PC-3 (cell line): ENCODE data around the gene PRRC2B. TPM values are rescaled to one million over a fixed set of nuclear protein-coding genes. Genes with fewer than 3 reads are reported as not detected.
"Not testable (repeated sequence)": the region's sequence is repeated elsewhere in the genome, so short reads cannot be mapped to it uniquely, and the experiment has no call there.

ENCODE experiments used
- ATAC-seq: fragments of 200-7000 bp; cut with Tn5 transposase; 2 replicates; pipeline ENCODE4 v1.9.1; 2020; ENCODE audit warnings: mild to moderate bottlenecking, moderate library complexity
- BruUV-seq: library from RNA; stranded (reverse); fragments of 400-500 nt; replicated peaks from 2 replicates; lab custom pipeline; 2021; lab: Mats Ljungman, UMichigan
- CTCF ChIA-PET: fragments of 300-600 bp; sonication (Branson Sonifier 250); formaldehyde crosslinking; loops from one replicate; lab custom pipeline; 2022; ENCODE audit warnings: antibody characterized with exemption; lab: Charles Lee
- POLR2A ChIA-PET: fragments of 300-600 bp; sonication (Branson Sonifier 250); formaldehyde crosslinking; loops from one replicate; lab custom pipeline; 2022; ENCODE audit warnings: antibody characterized with exemption; ENCODE audit not compliant: unreplicated experiment; lab: Charles Lee
- DNase-seq: peaks from one replicate; pipeline ENCODE4 v3.0.0-alpha.2; 2015
- H2AFZ ChIP-seq: fragments of 300-600 bp; sonication (generic); 2 replicates; pipeline ENCODE4 v1.6.0; 2016; ENCODE audit warnings: antibody characterized with exemption, low read length
- H3F3A ChIP-seq: fragments of 300-600 bp; sonication (generic); one replicate; pipeline ENCODE4 v1.6.0; 2017; ENCODE audit warnings: antibody characterized with exemption, low read length, control low read depth, mild to moderate bottlenecking; ENCODE audit not compliant: unreplicated experiment
- H3K27ac ChIP-seq: fragments of 300-600 bp; sonication (generic); 2 replicates; pipeline ENCODE4 v1.5.1; 2016; ENCODE audit warnings: mild to moderate bottlenecking, low read length
- H3K27me3 ChIP-seq: fragments of 300-600 bp; sonication (generic); 2 replicates; pipeline ENCODE4 v1.6.1; 2016; ENCODE audit warnings: low read length, mixed read lengths
- H3K36me3 ChIP-seq: fragments of 300-600 bp; sonication (generic); 2 replicates; pipeline ENCODE4 v1.6.1; 2016; ENCODE audit warnings: low read depth, mixed run types, low read length, mixed read lengths
- H3K4me1 ChIP-seq: fragments of 300-600 bp; sonication (generic); 2 replicates; pipeline ENCODE4 v1.5.1; 2016; ENCODE audit warnings: low read length; ENCODE audit not compliant: insufficient read depth
- H3K4me2 ChIP-seq: fragments of 300-600 bp; sonication (generic); 2 replicates; pipeline ENCODE4 v1.6.0; 2016; ENCODE audit warnings: low read length
- H3K4me3 ChIP-seq: fragments of 300-600 bp; sonication (generic); 2 replicates; pipeline ENCODE4 v1.5.1; 2016; ENCODE audit warnings: mild to moderate bottlenecking, low read length, mixed read lengths
- H3K79me2 ChIP-seq: fragments of 300-600 bp; sonication (generic); 2 replicates; pipeline ENCODE4 v1.6.1; 2017; ENCODE audit warnings: low read length, mixed read lengths
- H3K9ac ChIP-seq: fragments of 300-600 bp; sonication (generic); 2 replicates; pipeline ENCODE4 v1.6.0; 2016; ENCODE audit warnings: mild to moderate bottlenecking, low read length
- H3K9me2 ChIP-seq: fragments of 300-600 bp; sonication (generic); replicated peaks from 2 replicates; pipeline ENCODE4 v1.6.1; 2016; ENCODE audit warnings: mixed run types, low read length, mixed read lengths
- H3K9me3 ChIP-seq: fragments of 300-600 bp; sonication (generic); 2 replicates; pipeline ENCODE4 v1.6.1; 2016; ENCODE audit warnings: low read length, mixed read lengths
- H4K20me1 ChIP-seq: fragments of 300-600 bp; sonication (generic); 2 replicates; pipeline ENCODE4 v1.6.1; 2016; ENCODE audit warnings: low read length, mixed read lengths
- CTCF ChIP-seq: fragments of 300-600 bp; sonication (generic); conservative IDR thresholded peaks from 2 replicates; pipeline ENCODE4 v1.5.1; 2017; ENCODE audit warnings: antibody characterized with exemption, low read depth, mild to moderate bottlenecking, low read length
- EZH2 ChIP-seq: fragments of 300-600 bp; sonication (generic); IDR thresholded peaks from one replicate; pipeline ENCODE4 v1.6.1; 2017; ENCODE audit warnings: antibody characterized with exemption, mild to moderate bottlenecking, low read length; ENCODE audit not compliant: unreplicated experiment
- EZH2phosphoT487 ChIP-seq: fragments of 300-600 bp; sonication (generic); IDR thresholded peaks from 2 replicates; pipeline ENCODE4 v1.6.1; 2018; ENCODE audit warnings: mild to moderate bottlenecking, antibody characterized with exemption, low read length, borderline replicate concordance
- intact Hi-C: fragments of 100-400 bp; cut with micrococcal nuclease; formaldehyde crosslinking; loops from 2 replicates; pipeline ENCODE4 v1.9.0; 2023
- total RNA-seq: library from RNA; depleted of rRNA; stranded (reverse); fragments of >200 nt; gene quantifications from 2 replicates; pipeline ENCODE4 v1.2.3, GENCODE V29; 2014

PRRC2B gene
- total RNA-seq, 1 experiment from 2014 or later: 46.9 TPM

DNA sequence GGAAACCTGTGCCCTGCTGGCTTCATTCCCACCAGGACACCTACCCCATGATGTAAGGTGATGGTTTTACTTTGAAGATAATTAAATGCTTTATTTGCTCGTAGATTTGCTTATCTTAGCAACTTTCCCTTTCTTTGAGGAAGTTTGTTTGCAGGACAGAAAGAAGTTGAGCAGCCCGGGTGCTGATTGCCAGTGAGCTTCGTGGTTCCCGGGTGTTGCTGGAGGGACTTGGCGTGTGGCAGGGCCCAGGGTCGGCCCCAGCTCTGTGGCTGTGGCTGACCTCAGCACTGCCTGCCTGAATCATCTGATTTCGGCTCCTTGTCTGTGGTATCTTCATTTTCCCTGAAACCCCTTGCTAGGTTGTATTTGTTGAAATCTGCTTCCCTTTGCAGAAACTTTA is 117.5 kb downstream of the PRRC2B start:
- ATAC-seq (no peak), DNase-seq (no peak)
- Histone ChIP-seq H4K20me1 (no peaks in the 10 kb centered on the region), H3K27me3 (no peaks in the 10 kb centered on the region), H3K79me2 (no peaks in the 10 kb centered on the region), H3K27ac (no peak overlapping the region), H3F3A (no peaks in the 10 kb centered on the region), H3K9me2 (no peaks in the 10 kb centered on the region), H3K9me3 (no peaks in the 10 kb centered on the region), H3K36me3 (peaks cover 3% of the 10 kb centered on the region; the same call in 1 of the 2 replicates), H2AFZ (no peak overlapping the region), H3K9ac (no peak overlapping the region), H3K4me2 (no peak overlapping the region), H3K4me1 (no peaks in the 10 kb centered on the region), H3K4me3 (no peak overlapping the region)
- CTCF ChIA-PET: no interaction called here
- intact Hi-C loops: no loop called here
- POLR2A ChIA-PET: no interaction called here
- TF ChIP-seq EZH2phosphoT487: no peak
- TF ChIP-seq CTCF: no peak
- no peak for TF ChIP-seq EZH2
- no TSS peak for BruUV-seq

GRCh38 chr9:131511880-131512279 is 118.0 kb downstream of the PRRC2B start:
- no peak overlapping the region for H3K4me3 ChIP-seq
- no peak for TF ChIP-seq EZH2phosphoT487
- TF ChIP-seq CTCF: no peak
- TF ChIP-seq EZH2: no peak
- H2AFZ ChIP-seq: no peak overlapping the region
- no TSS peak for BruUV-seq
- H3K9me2 ChIP-seq: no peaks in the 10 kb centered on the region
- H3K27me3 ChIP-seq: no peaks in the 10 kb centered on the region
- peaks cover 5% of the 10 kb centered on the region; the same call in 1 of the 2 replicates for H3K36me3 ChIP-seq
- ATAC-seq: no peak
- H3K9me3 ChIP-seq: no peaks in the 10 kb centered on the region
- POLR2A ChIA-PET: no interaction called here
- H3K4me2 ChIP-seq: no peak overlapping the region
- H3K79me2 ChIP-seq: no peaks in the 10 kb centered on the region
- intact Hi-C loops: no loop called here
- H3K4me1 ChIP-seq: no peaks in the 10 kb centered on the region
- no peak overlapping the region for H3K9ac ChIP-seq
- no peaks in the 10 kb centered on the region for H3F3A ChIP-seq
- no peaks in the 10 kb centered on the region for H4K20me1 ChIP-seq
- no peak overlapping the region for H3K27ac ChIP-seq
- CTCF ChIA-PET: no interaction called here
- DNase-seq: no peak

GRCh38 chr9:131513177-131513576 is 119.3 kb downstream of the PRRC2B start:
- Histone ChIP-seq H3K9me2 (no peaks in the 10 kb centered on the region), H3K27me3 (no peaks in the 10 kb centered on the region), H2AFZ (no peak overlapping the region), H3K79me2 (no peaks in the 10 kb centered on the region), H3K4me3 (no peak overlapping the region), H3K36me3 (peaks cover 5% of the 10 kb centered on the region; the same call in 1 of the 2 replicates), H3K27ac (no peak overlapping the region), H3K4me2 (no peak overlapping the region), H3K4me1 (no peaks in the 10 kb centered on the region), H3K9me3 (no peaks in the 10 kb centered on the region), H3F3A (no peaks in the 10 kb centered on the region), H3K9ac (no peak overlapping the region), H4K20me1 (no peaks in the 10 kb centered on the region)
- TF ChIP-seq EZH2phosphoT487 (no peak), EZH2 (no peak), CTCF (no peak)
- intact Hi-C loops: no loop called here
- POLR2A ChIA-PET: no interaction called here
- no TSS peak for BruUV-seq
- DNase-seq (no peak), ATAC-seq (no peak)
- CTCF ChIA-PET: no interaction called here

DNA sequence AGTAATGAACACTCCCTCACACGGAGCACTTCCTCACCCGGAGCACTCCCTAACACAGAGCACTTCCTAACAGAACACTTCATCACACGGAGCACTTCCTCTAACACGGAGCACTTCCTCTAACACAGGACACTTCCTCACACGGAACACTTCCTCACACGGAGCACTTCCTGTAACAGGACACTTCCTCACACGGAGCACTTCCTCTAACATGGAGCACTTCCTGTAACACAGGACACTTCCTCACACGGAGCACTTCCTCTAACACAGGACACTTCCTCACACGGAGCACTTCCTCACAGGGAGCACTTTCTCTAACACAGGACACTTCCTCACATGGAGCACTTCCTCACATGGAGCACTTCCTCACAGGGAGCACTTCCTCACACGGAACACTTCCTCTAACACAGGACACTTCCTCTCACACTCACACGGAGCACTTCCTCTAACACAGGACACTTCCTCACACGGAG is 121.7 kb downstream of the PRRC2B start:
- H3K9me2 ChIP-seq, CTCF ChIA-PET, H3K27me3 ChIP-seq, DNase-seq, H3F3A ChIP-seq, intact Hi-C loops, H3K9ac ChIP-seq, POLR2A ChIA-PET, H2AFZ ChIP-seq, H3K79me2 ChIP-seq, ATAC-seq, H3K9me3 ChIP-seq, H3K36me3 ChIP-seq, H3K27ac ChIP-seq, H3K4me1 ChIP-seq, BruUV-seq, H3K4me2 ChIP-seq, H3K4me3 ChIP-seq, H4K20me1 ChIP-seq: not testable (repeated sequence)
